GM21447 (cell line): ENCODE data around the gene PLK3.
A peak's percentile ranks its signal among the peaks of the same experiment; 100 is the strongest.
"Not testable (repeated sequence)": the region's sequence is repeated elsewhere in the genome, so short reads cannot be mapped to it uniquely, and the experiment has no call there.

ENCODE experiments used
- ATAC-seq: cut with Tn5 transposase; IDR thresholded peaks from one replicate; pipeline ENCODE4 v1.9.1; 2021; ENCODE audit not compliant: unreplicated experiment

The PLK3 gene

DNA sequence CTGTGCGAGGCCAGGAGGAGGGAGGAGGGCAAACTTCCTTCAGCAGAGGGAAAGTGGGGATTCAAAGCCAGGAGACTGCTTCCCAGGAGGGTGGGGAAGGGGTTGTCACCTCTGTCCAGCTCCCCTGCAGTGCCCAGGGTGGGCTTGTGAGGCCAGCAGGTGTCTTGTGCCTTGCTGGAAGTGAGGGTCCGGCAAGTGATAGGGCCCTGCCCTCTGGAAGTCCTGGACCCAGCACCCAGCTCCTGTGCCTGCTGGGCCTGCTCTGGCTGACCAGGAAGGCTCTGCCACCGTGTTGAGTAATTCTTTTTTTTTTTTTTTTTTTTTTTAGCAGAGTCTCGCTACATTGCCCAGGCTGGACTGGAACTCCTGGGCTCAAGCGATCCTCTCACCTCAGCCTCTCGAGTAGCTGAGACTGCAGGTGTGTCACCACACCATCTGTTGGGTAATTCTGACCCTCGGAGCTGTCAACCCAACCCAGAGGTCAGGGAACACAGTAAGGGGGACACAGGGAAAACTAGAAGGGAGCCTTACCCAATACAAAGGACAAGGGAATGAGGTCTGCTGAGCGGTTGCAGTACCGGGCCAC is 13.2 kb upstream of the PLK3 start:
- ATAC-seq = no peak

DNA sequence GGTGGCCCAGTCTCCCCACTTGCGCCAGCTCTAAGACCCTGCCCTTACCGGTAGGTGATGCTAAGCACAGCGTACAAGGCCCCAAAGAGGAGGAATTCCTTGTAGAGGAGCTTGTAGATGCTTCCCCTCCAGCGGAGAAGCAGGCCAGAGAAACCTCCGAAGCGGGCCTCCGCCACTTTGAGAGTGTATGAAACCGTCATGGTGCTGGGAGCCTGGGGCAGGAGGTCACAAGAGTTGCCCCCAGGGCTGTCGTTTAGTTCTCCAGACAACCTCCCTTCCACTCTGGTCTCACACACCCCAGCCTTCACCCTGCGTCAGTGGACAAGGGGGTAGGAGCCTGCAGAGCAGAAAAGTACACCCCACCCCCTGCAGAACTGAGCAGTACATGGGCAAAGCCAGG is 12.7 kb upstream of the PLK3 start:
- no peak for ATAC-seq

DNA sequence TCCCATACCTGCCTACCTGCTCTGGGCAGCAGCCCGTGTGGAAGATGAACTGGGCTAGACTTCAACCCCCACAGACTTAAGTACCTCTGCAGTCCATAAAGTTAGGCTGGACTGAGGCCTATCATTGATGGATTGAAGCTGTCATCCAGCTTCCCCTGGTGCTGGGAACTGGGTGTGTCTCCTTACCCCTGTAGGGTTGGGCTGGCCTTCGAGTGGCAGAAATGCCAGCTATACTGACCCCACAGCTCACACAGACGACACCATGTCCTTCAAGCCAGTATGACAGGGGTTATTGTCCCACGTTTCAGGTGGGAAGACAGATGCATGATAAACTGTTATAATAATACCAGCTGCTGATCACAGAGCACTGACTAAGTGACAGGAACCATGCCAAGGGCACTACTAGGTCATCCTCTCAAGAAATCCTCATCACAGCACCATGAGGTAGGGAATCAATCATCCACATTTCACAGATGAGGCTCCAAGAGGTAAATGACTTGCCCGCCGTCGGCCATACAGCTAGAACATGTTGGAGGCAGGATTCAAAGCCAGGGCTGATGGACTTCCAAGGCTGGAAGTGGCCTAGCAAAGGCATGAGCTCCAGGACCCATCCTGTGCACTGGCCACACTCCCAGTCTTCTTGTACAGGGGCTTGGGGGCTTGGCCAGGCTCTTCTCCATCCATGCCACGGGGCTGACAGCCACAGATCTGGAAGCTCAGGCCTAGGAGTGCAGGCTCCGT is 11.9 kb upstream of the PLK3 start, which contains the start of gene BEST4:
Gene BEST4, minus strand, starts transcription at position 51 of the 741 bp plus-strand sequence. CDS start 465 bp downstream, outside the sequence.
- ATAC-seq = no peak

DNA sequence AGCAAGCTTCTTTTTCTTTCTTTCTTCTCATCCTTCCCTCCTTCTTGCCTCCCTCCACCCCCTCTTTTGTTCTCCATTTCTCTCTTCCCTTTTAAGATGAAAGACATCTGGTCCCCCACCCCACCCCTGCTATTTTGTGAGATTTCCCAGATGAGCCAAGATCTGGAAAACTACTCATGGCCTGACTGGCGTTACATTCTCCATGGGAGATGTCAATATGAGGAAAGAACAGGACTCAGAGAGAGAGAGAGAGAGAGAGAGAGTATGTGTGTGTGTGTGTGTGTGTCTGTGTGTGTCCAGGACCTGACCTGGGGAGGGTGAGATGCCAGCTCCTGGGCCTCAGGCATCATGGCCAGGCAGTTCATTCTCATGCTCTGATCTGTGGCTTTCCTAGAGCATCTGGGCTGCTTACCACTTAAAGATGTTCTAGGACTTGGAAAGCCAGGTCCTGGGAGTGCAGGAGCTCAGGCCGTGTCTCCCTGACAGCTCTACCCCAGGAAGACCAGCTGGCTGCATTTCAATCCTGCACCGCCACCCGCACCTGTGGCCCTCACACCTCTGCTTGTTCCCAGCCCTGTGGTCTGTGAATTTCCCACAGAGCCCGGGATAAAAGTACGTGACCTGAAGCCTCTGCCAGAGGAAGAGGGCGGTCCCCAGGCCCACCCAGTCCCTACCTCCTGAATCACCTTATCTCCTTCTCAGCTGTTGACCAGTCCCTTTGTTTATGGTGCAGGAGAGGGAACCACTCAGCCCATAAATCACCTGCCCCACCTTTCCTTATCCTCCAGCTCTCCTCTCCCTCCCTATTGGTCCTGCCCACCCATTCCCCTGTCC is 9.0 kb upstream of the PLK3 start:
- ATAC-seq = no peak

DNA sequence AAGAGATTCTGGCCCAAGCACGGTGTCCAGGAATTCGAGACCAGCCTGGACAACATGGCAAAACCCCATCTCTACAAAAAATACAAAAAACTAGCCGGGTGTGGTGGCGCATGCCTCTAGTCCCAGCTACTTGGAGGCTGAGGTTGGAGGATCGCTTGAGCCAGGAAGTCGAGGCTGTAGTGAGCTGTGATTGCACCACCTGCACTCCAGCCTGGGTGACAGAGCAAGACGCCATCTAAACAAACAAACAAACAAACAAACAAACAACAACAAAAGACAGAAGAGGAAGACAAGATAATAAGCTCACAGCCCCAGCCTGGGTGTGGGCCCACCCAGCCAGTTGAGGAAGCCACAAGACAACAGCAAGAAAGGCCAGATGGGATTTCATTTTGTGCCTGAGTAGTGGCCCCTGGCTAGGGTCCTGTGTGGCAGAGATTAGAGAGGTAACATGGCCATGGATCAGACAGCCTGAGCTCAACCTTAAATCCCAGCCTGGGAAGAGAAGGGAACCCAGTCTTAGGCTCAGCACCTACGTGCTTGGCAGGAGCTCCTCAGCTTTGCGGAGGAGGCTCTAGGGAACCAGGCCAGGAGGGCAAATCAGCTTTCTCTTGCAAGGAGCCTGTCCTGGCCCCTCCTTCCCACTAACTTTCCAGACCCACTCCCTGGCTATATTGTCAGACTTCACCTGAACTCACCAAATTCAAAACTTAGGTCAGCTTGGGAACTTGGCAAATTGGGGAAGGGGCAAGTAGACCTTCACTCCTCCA is 7.3 kb upstream of the PLK3 start:
- no peak for ATAC-seq

DNA sequence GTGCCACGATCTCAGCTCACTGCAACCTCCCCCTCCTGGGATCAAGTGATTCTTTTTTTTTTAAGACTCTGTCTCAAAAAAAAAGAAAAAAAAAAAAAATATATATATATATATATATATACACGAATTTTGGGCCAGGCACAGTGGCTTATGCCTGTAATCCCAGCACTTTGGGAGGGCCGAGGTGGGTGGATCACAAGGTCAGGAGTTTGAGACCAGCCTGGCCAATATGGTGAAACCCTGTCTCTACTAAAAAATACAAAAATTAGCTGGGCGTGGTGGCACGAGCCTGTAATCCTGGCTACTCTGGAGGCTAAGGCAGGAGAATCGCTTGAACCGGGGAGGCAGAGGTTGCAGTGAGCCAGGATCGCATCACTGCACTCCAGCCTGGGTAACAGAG is 2.3 kb upstream of the PLK3 start:
- ATAC-seq = not testable (repeated sequence)

DNA sequence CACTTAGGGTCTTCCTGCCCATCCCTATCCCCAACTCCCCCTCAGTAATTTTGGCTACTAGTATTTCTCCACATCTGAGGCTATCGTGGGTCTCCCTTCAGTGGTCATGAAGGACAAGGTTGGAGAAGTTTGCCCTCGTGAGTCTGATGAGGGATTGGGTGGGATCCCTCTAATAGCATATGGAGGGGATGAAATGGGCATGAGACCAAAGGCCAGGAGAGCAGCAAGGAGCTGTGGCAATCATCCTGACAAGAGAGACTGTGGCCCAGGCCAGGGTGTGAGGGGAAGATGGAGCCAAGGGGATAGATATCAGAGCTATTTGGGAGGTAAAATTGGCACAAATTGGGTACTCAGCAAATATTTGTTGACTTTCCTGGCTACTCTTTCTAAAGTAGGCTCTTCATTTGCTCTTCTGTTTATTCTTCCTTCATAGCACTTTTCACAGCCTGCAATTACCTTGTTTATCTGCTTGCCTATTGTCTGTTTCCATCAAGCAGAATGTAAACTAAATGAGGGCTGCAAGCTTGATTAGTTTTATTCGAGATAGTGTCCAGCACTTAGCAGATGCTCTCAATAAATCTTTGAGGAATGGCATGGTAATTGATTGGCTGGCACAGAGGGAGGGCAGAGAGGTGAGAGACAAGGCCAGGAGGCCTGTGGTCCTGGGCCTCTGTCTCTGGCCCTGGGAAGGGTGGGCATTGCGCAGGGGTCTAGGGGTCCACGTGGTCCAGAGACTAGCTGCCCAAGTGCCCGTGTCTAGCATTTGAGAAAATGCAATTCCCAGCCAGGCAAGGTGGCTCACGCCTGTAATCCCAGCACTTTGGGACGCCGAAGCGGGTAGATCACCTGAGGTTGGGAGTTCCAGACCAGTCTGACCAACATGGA is 1.5 kb upstream of the PLK3 start:
- no peak for ATAC-seq

DNA sequence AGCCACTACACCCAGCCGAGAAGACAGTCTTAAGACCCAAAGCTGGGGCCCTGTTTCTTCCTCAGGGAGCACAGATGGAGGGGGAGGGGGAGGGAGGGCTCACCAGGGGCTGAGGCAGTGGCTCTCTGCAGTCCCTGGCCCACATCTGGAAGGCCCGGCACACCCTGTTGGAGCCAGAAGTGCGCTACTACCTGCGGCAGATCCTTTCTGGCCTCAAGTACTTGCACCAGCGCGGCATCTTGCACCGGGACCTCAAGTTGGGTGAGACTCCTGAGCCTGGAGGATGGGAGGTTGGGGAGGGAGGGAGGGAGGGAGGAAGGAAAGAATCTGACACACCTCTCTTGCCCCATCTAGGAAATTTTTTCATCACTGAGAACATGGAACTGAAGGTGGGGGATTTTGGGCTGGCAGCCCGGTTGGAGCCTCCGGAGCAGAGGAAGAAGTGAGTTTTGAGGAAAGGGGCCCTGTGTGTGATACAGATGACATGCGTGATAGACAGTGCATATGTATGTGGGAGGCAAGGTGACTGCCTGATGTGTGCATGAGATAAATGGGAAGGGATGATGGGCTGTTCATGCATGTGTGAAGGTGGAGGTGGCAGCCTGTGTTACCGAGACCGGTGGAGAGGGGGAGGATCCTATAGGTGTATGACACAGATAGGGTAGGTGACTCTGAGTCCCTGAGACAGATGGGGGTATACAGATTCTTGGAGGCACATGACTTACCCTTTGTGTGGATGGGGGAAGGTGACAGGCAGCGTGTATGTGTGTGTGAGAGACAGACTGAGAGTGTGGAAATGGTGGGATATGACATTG is 1.5 kb downstream of the PLK3 start:
- ATAC-seq = no peak

DNA sequence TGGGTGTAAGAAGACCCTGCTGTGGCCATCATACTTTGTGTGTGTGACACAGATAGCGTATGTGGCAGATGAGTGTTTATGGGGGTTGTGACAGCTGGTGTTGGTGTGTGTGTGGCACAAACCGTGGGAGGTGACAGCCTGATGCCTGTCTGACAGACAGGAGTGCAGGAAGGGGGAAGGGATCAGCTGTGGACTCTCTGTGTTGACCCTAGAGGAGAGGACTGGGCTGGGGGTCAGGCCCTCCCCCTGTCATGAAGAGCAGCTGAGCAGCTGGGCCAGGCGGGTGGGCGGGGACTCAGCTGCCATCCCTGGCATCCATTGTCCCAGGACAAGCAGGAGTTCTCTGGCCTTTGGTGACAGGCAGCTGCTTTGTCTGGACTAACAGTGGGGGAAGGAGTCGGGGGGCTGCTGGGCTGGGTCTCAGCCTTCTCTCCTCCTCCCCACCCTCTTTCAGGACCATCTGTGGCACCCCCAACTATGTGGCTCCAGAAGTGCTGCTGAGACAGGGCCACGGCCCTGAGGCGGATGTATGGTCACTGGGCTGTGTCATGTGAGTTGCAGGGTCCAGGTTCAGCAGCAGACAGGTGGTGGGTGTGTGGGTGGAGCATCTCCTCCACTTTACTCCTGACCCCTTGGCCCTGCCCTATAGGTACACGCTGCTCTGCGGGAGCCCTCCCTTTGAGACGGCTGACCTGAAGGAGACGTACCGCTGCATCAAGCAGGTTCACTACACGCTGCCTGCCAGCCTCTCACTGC is 2.3 kb downstream of the PLK3 start:
- no peak for ATAC-seq

DNA sequence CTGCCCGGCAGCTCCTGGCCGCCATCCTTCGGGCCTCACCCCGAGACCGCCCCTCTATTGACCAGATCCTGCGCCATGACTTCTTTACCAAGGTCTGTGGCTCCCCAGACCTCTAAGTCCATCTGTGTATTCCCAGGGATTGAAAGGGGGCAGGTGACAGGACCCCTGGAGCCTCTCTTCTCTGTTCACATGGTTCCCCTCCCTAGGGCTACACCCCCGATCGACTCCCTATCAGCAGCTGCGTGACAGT is 2.8 kb downstream of the PLK3 start:
- ATAC-seq = no peak

DNA sequence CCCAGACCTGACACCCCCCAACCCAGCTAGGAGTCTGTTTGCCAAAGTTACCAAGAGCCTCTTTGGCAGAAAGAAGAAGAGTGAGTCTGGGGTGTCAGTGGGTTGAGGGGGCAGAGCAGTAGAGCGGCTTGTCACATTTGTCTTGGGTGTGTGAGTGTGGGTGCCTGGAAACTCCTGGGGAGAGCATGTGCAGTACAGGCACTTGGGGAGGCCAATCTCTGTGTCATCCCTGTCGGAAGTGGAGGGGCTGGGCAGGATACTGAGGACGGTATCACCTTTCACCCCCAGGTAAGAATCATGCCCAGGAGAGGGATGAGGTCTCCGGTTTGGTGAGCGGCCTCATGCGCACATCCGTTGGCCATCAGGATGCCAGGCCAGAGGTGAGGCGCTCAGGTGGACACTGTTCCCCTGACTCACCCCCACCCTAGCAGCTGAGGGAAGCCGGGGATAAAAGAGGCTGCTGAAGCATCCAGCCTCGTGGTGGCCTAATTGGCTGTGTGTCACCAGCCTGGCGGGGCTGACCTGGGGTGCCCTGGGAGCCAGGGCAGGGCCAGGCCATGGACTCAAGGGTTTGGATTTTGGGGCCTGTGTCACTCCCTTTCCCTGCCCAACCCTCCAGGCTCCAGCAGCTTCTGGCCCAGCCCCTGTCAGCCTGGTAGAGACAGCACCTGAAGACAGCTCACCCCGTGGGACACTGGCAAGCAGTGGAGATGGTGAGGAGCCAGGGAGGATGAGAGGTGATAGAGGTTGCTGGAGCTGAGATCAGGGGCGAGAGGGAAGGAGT is 3.3 kb downstream of the PLK3 start:
- no peak for ATAC-seq

DNA sequence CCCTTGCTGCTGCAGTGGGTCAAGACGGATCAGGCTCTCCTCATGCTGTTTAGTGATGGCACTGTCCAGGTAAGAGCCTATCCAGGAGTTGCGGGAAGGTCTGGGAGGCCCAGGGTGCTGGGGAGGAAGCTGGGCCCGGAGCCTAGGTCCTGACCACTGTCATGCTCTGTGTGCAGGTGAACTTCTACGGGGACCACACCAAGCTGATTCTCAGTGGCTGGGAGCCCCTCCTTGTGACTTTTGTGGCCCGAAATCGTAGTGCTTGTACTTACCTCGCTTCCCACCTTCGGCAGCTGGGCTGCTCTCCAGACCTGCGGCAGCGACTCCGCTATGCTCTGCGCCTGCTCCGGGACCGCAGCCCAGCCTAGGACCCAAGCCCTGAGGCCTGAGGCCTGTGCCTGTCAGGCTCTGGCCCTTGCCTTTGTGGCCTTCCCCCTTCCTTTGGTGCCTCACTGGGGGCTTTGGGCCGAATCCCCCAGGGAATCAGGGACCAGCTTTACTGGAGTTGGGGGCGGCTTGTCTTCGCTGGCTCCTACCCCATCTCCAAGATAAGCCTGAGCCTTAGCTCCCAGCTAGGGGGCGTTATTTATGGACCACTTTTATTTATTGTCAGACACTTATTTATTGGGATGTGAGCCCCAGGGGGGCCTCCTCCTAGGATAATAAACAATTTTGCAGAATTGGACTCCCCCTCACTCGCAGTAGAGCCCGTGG is 5.3 kb downstream of the PLK3 start:
- ATAC-seq = no peak

DNA sequence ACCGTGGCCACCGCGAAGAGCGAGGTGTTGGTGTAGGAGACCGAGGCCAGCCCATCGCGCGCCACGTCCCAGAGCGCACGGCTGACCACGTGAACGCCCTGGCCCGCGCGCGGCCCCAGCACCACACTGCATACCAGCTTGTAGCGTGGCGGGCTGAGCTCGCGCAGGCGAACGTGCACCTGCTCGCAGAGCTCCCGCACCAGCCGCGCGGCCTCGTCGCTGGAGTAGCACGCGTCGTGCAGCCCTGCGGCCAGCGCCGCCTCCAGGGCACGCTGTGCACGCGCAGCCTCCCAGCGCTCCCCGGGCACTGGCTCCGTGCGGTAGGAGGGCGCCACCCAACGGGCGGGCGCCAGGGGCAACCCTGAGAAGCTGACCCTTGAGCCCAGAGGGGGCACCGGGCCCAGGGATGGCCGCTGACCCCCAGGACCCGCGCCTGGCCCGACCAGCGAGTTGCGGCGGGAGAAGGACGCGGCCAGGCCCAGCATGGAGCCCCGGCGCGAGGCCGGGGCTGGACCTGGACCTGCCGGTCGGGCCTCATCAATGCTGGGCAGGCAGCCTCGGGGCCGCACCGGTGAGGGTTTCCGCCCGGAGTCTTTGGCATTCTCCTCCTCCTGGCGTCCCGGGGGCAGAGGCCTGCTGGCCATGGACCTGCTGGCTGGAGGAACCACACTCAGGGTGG is 6.0 kb downstream of the PLK3 start:
- no peak for ATAC-seq

DNA sequence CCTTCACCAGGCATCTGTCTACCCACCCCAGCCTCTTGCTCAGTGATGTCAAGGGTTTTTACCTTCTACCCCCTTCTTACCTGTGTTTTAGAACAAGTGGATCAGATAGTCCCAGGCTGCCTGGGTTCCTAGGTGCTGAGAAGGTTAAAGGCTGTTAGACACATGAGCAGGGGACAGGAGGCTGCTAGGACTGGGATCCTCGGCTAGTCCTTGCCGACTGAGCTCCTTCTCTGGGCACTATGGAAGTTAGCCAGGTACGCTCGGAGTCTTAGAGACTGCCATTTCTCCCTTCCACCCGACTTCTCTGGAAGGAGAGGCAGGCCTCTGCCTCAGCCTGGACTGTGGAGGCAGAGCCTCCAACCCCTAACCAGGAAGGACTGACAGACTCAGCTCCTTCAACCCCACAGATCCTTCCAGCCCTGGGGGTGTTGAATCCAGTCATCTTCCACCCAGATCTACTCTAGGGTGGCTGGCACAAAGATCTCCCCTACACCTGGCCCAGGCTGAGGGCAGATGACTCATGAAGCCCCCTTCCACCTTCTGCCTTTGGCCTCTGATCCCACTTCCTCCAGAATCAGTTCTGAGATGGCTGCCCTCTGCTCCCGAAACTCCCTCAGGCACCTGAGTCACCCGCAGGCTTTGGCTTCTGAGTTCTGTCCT is 6.7 kb downstream of the PLK3 start, which contains the start of gene DYNLT4:
Gene DYNLT4, minus strand, starts transcription at position 648 of the 660 bp plus-strand sequence. CDS start 683 bp downstream, outside the sequence.
- no peak for ATAC-seq

DNA sequence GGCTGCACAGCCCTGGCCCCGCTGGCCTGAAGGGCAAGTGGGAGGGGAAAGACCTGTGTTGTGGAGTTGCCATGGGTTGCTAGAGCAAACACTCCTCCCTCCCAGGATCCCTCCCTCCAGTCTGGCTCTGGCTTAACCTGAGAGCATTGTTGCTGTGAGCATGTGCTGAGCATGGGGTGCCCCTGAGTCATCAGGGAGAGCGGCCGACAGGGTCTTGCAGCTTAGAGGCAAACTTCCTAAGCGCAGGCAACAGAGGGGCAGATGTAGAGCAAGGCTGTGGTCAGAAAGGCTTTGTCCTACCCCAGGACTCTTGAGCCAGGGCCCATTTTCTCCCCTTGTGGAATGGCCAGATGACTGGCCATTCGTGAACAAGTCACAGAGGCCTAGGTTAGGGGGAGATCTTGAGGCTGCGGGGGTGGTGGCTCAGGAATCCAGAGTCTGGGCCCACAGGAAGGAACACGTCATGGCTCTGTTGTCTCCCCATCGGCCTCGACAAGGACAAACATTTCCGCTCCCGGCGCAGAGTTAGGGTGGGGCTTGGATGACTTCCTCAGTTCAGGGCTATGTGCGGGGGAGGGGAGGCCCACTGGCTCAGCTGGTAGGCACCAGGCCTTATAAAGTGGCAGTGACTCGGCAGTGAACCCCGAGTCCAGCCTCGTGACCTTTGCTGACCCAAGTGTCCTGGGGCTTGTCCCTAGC is 7.3 kb downstream of the PLK3 start:
- peak; percentile 41 for ATAC-seq
